GM23338 (cell line): Measurements from ENCODE around the gene ZNF836.

Experiments used
- CTCF ChIP-seq, 2 experiments: fragments of 200-600 bp in 1 of 2; sonication (generic) in 1 of 2; conservative IDR thresholded peaks; 2 replicates each; pipeline versions ENCODE4 v1.5.1 to v1.6.1; 2016 to 2017; ENCODE audit warnings: antibody characterized with exemption in 2 of 2, low read depth in 2 of 2, mild to moderate bottlenecking in 2 of 2, moderate library complexity in 1 of 2
- EZH2 ChIP-seq: fragments of 200-600 bp; sonication (generic); IDR thresholded peaks from one replicate; pipeline ENCODE4 v1.8.0; 2017; ENCODE audit warnings: antibody characterized with exemption, mild to moderate bottlenecking, low read depth; ENCODE audit not compliant: unreplicated experiment
- EZH2phosphoT487 ChIP-seq: fragments of 200-600 bp; sonication (generic); IDR thresholded peaks from one replicate; pipeline ENCODE4 v1.8.1; 2018; ENCODE audit warnings: antibody characterized with exemption; ENCODE audit not compliant: unreplicated experiment
- JUNB ChIP-seq: IDR thresholded peaks from one replicate; pipeline ENCODE4 v1.6.1; 2016; ENCODE audit warnings: antibody characterized with exemption; ENCODE audit not compliant: unreplicated experiment
- POLR2AphosphoS5 ChIP-seq: IDR thresholded peaks from 2 replicates; pipeline ENCODE4 v1.6.1; 2016; ENCODE audit warnings: antibody characterized with exemption, low read depth
- STAT1 ChIP-seq: IDR thresholded peaks from one replicate; pipeline ENCODE4 v1.6.1; 2016; ENCODE audit warnings: antibody characterized with exemption; ENCODE audit not compliant: unreplicated experiment
- ZNF331 ChIP-seq: fragments of 250-450 bp; sonication (Bioruptor Pico); IDR thresholded peaks from 2 replicates; pipeline ENCODE4 v1.5.0; 2020; ENCODE audit warnings: low read depth, mild to moderate bottlenecking, moderate library complexity

GRCh38 chr19:52120286-52120685 is 51.1 kb downstream of the ZNF836 start:
- TF ChIP-seq POLR2AphosphoS5 = no peak
- TF ChIP-seq CTCF (conservative IDR thresholded peaks at IDR 0.05; ENCODE audit: low read depth in 2 of 2) = no peak
- TF ChIP-seq STAT1 = no peak
- TF ChIP-seq JUNB = no peak
- TF ChIP-seq ZNF331 (CRISPR knock-in tag) = no peak
- TF ChIP-seq EZH2 = no peak
- no peak for TF ChIP-seq EZH2phosphoT487
